Neural cell (in vitro differentiated cells): Measurements from ENCODE around the gene DCDC1.

Experiments used
- EP300 ChIP-seq: fragments of 450-650 bp; conservative IDR thresholded peaks from 2 replicates; pipeline ENCODE4 v1.6.1; 2014; ENCODE audit warnings: antibody characterized with exemption, mild to moderate bottlenecking, moderate library complexity; ENCODE audit not compliant: poor library complexity, severe bottlenecking
- EZH2 ChIP-seq: fragments of 200-600, 300-800 bp; shearing (Covaris generic), sonication (generic); IDR thresholded peaks from 2 replicates; pipeline ENCODE4 v1.6.1; 2014; ENCODE audit warnings: antibody characterized with exemption, low read length, borderline replicate concordance, mild to moderate bottlenecking; ENCODE audit not compliant: insufficient read depth, poor library complexity, severe bottlenecking
- MXI1 ChIP-seq: fragments of 450-650 bp; conservative IDR thresholded peaks from 2 replicates; pipeline ENCODE4 v1.6.1; 2014; ENCODE audit warnings: antibody characterized with exemption, mild to moderate bottlenecking; ENCODE audit not compliant: poor library complexity, severe bottlenecking
- POLR2AphosphoS5 ChIP-seq: IDR thresholded peaks from 2 replicates; pipeline ENCODE4 v1.6.1; 2012
- REST ChIP-seq: IDR thresholded peaks from 2 replicates; pipeline ENCODE4 v1.6.1; 2012; ENCODE audit warnings: borderline replicate concordance
- TAF1 ChIP-seq: IDR thresholded peaks from 2 replicates; pipeline ENCODE4 v1.6.1; 2012; ENCODE audit warnings: low read depth
- TF ChIP-seq, protein P1 (sequence below): fragments of 450-650 bp; IDR thresholded peaks from 2 replicates; pipeline ENCODE4 v1.5.1; 2014; ENCODE audit warnings: antibody characterized with exemption, mild to moderate bottlenecking, moderate library complexity; ENCODE audit not compliant: poor library complexity, severe bottlenecking

GRCh38 chr11:31022080-31022479 lies 347.5 kb downstream of the DCDC1 start:
- TF ChIP-seq MXI1, result no peak
- no peak for TF ChIP-seq POLR2AphosphoS5
- TF ChIP-seq, protein P1, sequence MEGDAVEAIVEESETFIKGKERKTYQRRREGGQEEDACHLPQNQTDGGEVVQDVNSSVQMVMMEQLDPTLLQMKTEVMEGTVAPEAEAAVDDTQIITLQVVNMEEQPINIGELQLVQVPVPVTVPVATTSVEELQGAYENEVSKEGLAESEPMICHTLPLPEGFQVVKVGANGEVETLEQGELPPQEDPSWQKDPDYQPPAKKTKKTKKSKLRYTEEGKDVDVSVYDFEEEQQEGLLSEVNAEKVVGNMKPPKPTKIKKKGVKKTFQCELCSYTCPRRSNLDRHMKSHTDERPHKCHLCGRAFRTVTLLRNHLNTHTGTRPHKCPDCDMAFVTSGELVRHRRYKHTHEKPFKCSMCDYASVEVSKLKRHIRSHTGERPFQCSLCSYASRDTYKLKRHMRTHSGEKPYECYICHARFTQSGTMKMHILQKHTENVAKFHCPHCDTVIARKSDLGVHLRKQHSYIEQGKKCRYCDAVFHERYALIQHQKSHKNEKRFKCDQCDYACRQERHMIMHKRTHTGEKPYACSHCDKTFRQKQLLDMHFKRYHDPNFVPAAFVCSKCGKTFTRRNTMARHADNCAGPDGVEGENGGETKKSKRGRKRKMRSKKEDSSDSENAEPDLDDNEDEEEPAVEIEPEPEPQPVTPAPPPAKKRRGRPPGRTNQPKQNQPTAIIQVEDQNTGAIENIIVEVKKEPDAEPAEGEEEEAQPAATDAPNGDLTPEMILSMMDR, result no peak
- TF ChIP-seq EP300, result no peak
- TF ChIP-seq EZH2, result no peak
- TF ChIP-seq TAF1, result no peak
- TF ChIP-seq REST, result no peak
